Osteoblast (primary cell): ENCODE results near the gene FBXL3. TPM values are rescaled to one million over a fixed set of nuclear protein-coding genes. Genes with fewer than 3 reads are reported as not detected.

ENCODE experiments used
- DNase-seq: peaks from one replicate; pipeline ENCODE4 v3.0.0; 2011; ENCODE audit warnings: low spot score, mixed read lengths; ENCODE audit not compliant: insufficient read length; ENCODE audit errors: missing footprints
- H2AFZ ChIP-seq: 2 replicates; pipeline ENCODE4 v1.6.0; 2011; ENCODE audit warnings: mild to moderate bottlenecking, low read length
- H3K27ac ChIP-seq: 2 replicates; pipeline ENCODE4 v1.5.1; 2011; ENCODE audit warnings: mild to moderate bottlenecking, low read depth, low read length, moderate library complexity
- H3K27me3 ChIP-seq: 2 replicates; pipeline ENCODE4 v1.6.0; 2012; ENCODE audit warnings: mild to moderate bottlenecking, control low read depth, inconsistent platforms, low read length, moderate library complexity; ENCODE audit not compliant: insufficient read depth
- H3K36me3 ChIP-seq: 2 replicates; pipeline ENCODE4 v1.5.1; 2011; ENCODE audit warnings: mild to moderate bottlenecking, low read length, control low read depth, moderate library complexity; ENCODE audit not compliant: insufficient read depth
- H3K4me1 ChIP-seq: 2 replicates; pipeline ENCODE4 v1.5.1; 2011; ENCODE audit warnings: mild to moderate bottlenecking, low read length, control low read depth, moderate library complexity; ENCODE audit not compliant: insufficient read depth
- H3K4me2 ChIP-seq: 2 replicates; pipeline ENCODE4 v1.6.0; 2011; ENCODE audit warnings: mild to moderate bottlenecking, low read length; ENCODE audit not compliant: insufficient read depth
- H3K4me3 ChIP-seq: fragments of 200-600 bp; sonication (generic); 3 replicates; pipeline ENCODE4 v1.5.1; 2012; ENCODE audit warnings: mild to moderate bottlenecking, low read length, inconsistent platforms; ENCODE audit not compliant: insufficient read depth
- H3K79me2 ChIP-seq: 2 replicates; pipeline ENCODE4 v1.6.0; 2012; ENCODE audit warnings: mild to moderate bottlenecking, low read length, control low read depth, inconsistent platforms; ENCODE audit not compliant: insufficient read depth
- H3K9me3 ChIP-seq: 2 replicates; pipeline ENCODE4 v1.5.1; 2011; ENCODE audit warnings: low read depth, low read length, control low read depth
- H4K20me1 ChIP-seq: 2 replicates; pipeline ENCODE4 v1.6.0; 2012; ENCODE audit warnings: mild to moderate bottlenecking, low read length, control low read depth; ENCODE audit not compliant: insufficient read depth
- total RNA-seq: library from RNA; depleted of rRNA; stranded (reverse); fragments of >200 nt; gene quantifications from 2 replicates; pipeline ENCODE4 v1.2.3, GENCODE V29; 2012
- TF ChIP-seq, protein P1 (sequence below): IDR thresholded peaks from 2 replicates; pipeline ENCODE4 v1.5.1; 2011; ENCODE audit warnings: mild to moderate bottlenecking, low read depth, low read length, moderate library complexity; ENCODE audit errors: extremely low read depth

The FBXL3 gene
- total RNA-seq, 1 donor: 76.0 TPM

DNA sequence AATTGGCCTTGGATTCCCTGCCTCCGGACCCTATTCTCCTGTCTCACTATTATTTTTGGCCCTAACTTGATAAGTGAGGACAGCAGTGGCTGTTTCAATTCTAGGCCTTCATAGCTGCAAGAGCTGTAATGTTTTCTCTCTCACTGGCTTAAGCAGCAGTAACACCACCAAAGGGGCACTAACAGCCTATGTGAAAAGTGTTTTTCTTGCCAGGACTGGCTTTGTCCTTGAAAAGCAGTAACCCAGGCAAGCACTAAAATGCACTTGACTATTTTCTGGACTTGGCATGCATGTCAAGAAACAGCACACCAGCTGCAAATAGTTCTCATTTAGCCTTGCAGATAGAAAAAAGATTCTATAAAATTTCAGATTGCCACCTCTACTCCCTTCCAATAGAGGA is 9.3 kb upstream of the FBXL3 start:
- H3K4me1 ChIP-seq: peaks cover 15% of the 10 kb centered on the region
- no peak for DNase-seq
- H3K36me3 ChIP-seq: no peaks in the 10 kb centered on the region
- H2AFZ ChIP-seq: no peak overlapping the region
- H3K9me3 ChIP-seq: no peaks in the 10 kb centered on the region
- no peaks in the 10 kb centered on the region for H3K27me3 ChIP-seq
- TF ChIP-seq, protein P1, sequence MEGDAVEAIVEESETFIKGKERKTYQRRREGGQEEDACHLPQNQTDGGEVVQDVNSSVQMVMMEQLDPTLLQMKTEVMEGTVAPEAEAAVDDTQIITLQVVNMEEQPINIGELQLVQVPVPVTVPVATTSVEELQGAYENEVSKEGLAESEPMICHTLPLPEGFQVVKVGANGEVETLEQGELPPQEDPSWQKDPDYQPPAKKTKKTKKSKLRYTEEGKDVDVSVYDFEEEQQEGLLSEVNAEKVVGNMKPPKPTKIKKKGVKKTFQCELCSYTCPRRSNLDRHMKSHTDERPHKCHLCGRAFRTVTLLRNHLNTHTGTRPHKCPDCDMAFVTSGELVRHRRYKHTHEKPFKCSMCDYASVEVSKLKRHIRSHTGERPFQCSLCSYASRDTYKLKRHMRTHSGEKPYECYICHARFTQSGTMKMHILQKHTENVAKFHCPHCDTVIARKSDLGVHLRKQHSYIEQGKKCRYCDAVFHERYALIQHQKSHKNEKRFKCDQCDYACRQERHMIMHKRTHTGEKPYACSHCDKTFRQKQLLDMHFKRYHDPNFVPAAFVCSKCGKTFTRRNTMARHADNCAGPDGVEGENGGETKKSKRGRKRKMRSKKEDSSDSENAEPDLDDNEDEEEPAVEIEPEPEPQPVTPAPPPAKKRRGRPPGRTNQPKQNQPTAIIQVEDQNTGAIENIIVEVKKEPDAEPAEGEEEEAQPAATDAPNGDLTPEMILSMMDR: no peak
- H3K27ac ChIP-seq: no peak overlapping the region
- no peak overlapping the region for H3K4me2 ChIP-seq
- H3K79me2 ChIP-seq: no peaks in the 10 kb centered on the region
- H4K20me1 ChIP-seq: peaks cover 2% of the 10 kb centered on the region
- H3K4me3 ChIP-seq: no peak overlapping the region

DNA sequence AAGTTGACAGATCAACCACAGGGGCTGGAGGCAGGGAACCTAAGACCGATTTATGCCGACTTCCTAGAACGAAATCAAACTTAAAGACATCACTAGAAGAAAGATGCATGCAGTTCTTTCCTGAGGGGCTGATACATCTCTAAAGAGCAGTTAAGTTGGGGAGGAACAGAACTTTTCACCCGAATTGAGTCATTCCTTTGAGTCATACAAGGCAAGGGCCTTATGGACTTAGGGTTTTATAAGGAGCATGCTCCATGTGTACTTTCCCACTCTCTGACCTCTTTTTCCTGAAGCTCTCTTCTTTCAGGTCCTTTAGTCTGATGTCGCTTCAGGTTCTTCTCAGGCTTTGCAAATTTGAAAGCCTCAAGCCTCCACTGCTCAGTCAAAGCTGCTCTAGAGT is 7.9 kb upstream of the FBXL3 start:
- peak overlapping the region; percentile 1 for H2AFZ ChIP-seq
- no peaks in the 10 kb centered on the region for H3K9me3 ChIP-seq
- H3K79me2 ChIP-seq: no peaks in the 10 kb centered on the region
- no peak overlapping the region for H3K4me2 ChIP-seq
- no peaks in the 10 kb centered on the region for H3K27me3 ChIP-seq
- H3K36me3 ChIP-seq: no peaks in the 10 kb centered on the region
- DNase-seq: peak; percentile 65
- no peak overlapping the region for H3K4me3 ChIP-seq
- peaks cover 15% of the 10 kb centered on the region for H3K4me1 ChIP-seq
- no peak overlapping the region for H3K27ac ChIP-seq
- peaks cover 2% of the 10 kb centered on the region for H4K20me1 ChIP-seq
- TF ChIP-seq, protein P1: no peak

DNA sequence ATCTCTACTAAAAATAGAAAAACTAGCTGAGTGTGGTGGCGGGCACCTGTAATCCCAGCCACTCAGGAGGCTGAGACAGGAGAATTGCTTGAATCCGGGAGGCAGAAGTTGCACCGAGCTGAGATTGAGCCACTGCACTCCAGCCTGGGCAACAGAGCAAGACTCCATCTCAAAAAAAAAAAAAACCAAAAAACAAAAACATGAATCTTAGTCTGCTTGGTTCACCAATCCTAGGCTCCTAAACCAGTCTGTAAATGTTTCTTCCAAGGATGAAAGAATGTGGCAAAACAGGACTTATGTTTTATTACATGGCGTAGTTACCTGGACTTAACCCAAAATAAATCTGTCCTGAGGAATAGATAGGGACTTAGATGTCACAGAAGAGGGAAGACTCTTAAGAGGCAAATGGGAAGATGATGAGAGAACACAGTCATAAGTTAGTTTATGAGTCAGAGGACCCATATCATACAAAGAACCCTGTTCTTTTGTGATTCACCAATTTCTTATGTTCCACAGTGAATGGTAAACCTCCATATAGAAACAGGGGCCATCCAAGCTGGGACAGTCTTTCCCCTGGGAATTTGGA is 6.9 kb upstream of the FBXL3 start:
- Histone ChIP-seq H3K9me3 (no peaks in the 10 kb centered on the region), H3K4me2 (no peak overlapping the region), H3K27ac (no peak overlapping the region), H3K27me3 (no peaks in the 10 kb centered on the region), H3K36me3 (no peaks in the 10 kb centered on the region), H3K79me2 (no peaks in the 10 kb centered on the region), H3K4me3 (no peak overlapping the region), H4K20me1 (peaks cover 2% of the 10 kb centered on the region), H3K4me1 (peaks cover 15% of the 10 kb centered on the region), H2AFZ (no peak overlapping the region)
- DNase-seq: peak; percentile 81
- TF ChIP-seq, protein P1: no peak

DNA sequence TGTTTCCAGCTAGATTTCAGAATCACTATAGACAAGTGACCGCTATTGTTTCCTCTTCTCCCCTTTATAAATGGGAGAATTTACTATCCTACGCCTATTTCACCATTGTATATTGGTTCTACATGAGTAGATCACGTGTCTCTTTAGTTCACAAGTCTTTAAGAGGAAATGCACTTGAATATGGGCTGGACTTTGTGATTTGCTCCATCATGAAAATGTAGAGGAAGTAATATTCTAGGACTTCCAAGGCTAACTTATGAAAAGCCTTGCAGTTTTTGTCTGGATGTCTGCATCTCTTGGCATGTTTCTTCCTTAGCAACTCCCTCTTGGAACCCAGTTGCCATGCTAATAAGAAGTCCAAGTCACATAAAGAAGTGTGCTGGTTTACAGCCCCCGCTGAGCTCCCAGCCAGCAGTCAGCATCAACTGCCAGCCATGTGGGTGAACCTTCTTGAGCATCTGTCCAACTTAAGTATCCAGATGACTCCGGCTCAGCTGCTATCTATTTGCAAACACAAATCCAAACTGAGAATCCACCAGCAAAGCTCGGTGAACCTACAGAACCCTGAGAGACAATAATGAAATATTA is 4.8 kb upstream of the FBXL3 start:
- DNase-seq: no peak
- H3K4me2 ChIP-seq: no peak overlapping the region

More for the DNA sequence above, 4.8 kb upstream of the FBXL3 start:
- Histone ChIP-seq H3K9me3 (no peaks in the 10 kb centered on the region), H3K27ac (no peak overlapping the region), H3K36me3 (no peaks in the 10 kb centered on the region), H3K4me1 (peaks cover 24% of the 10 kb centered on the region), H4K20me1 (peaks cover 2% of the 10 kb centered on the region), H3K27me3 (no peaks in the 10 kb centered on the region), H3K79me2 (peaks cover 2% of the 10 kb centered on the region), H3K4me3 (no peak overlapping the region), H2AFZ (no peak overlapping the region)
- TF ChIP-seq, protein P1: no peak
